22Rv1 (cell line): ENCODE data around the gene PDGFC.

ENCODE experiments used
- CTCF ChIP-seq: fragments of 450-650 bp; IDR thresholded peaks from 2 replicates; pipeline ENCODE4 v1.5.1; 2017; ENCODE audit warnings: mild to moderate bottlenecking
- ZFX ChIP-seq: fragments of 450-650 bp; IDR thresholded peaks from 2 replicates; pipeline ENCODE4 v1.6.1; 2017; ENCODE audit warnings: antibody characterized with exemption, borderline replicate concordance

GRCh38 chr4:156898373-156899117 lies 73.1 kb downstream of the PDGFC start:
- no peak for TF ChIP-seq ZFX
- TF ChIP-seq CTCF: no peak
